ENCODE measurements around the gene SPATA13.

SPATA13 gene

GRCh38 chr13:24234200-24234915, 73.8 kb downstream of the SPATA13 start:
- no peak for TF ChIP-seq ZNF8 (CRISPR knock-in tag; IDR thresholded peaks at IDR 0.05)
- no peak for TF ChIP-seq BACH2 (CRISPR knock-in tag; IDR thresholded peaks at IDR 0.05; ENCODE audit: borderline replicate concordance)
- TF ChIP-seq ZC3H10 (CRISPR knock-in tag; IDR thresholded peaks at IDR 0.05) = no peak
- TF ChIP-seq CSRNP3 (CRISPR knock-in tag; IDR thresholded peaks at IDR 0.05) = no peak
- TF ChIP-seq TOX (CRISPR knock-in tag; IDR thresholded peaks at IDR 0.05; ENCODE audit: borderline replicate concordance) = no peak
- no peak for TF ChIP-seq GLIS3 (CRISPR knock-in tag; IDR thresholded peaks at IDR 0.05)
- TF ChIP-seq ZNF70 (CRISPR knock-in tag; IDR thresholded peaks at IDR 0.05) = no peak
- TF ChIP-seq RARB (CRISPR knock-in tag; IDR thresholded peaks at IDR 0.05) = no peak
- no peak for TF ChIP-seq ZFP30 (CRISPR knock-in tag; IDR thresholded peaks at IDR 0.05)
- TF ChIP-seq ZNF565 (CRISPR knock-in tag; conservative IDR thresholded peaks at IDR 0.05; ENCODE audit: low read depth) = no peak
- no peak for TF ChIP-seq TSHZ2 (CRISPR knock-in tag; IDR thresholded peaks at IDR 0.05)
- ATAC-seq = no peak

GRCh38 chr13:24237356-24237755, 76.8 kb downstream of the SPATA13 start:
- TF ChIP-seq TSHZ2 (CRISPR knock-in tag; IDR thresholded peaks at IDR 0.05) = no peak
- no peak for ATAC-seq

- no peak for TF ChIP-seq BACH2 (CRISPR knock-in tag; IDR thresholded peaks at IDR 0.05; ENCODE audit: borderline replicate concordance)
- TF ChIP-seq TSHZ2 (CRISPR knock-in tag; IDR thresholded peaks at IDR 0.05) = no peak
- no peak for TF ChIP-seq CSRNP3 (CRISPR knock-in tag; IDR thresholded peaks at IDR 0.05)
- no peak for TF ChIP-seq ZNF8 (CRISPR knock-in tag; IDR thresholded peaks at IDR 0.05)
- TF ChIP-seq ZFP3 (CRISPR knock-in tag; IDR thresholded peaks at IDR 0.05) = no peak
- TF ChIP-seq POU6F1 (CRISPR knock-in tag; IDR thresholded peaks at IDR 0.05; ENCODE audit: borderline replicate concordance, low read depth) = no peak
- TF ChIP-seq OSR1 (CRISPR knock-in tag; IDR thresholded peaks at IDR 0.05) = no peak
- no peak for TF ChIP-seq SNAI2 (CRISPR knock-in tag; IDR thresholded peaks at IDR 0.05)
- ATAC-seq = no peak
Observed at GRCh38 chr13:24241336-24241735, 80.8 kb downstream of the SPATA13 start.

Data from SK-N-SH treated with all-trans-retinoic acid at 6 μM for 48 hours (cell line).